Astrocyte (in vitro differentiated cells and primary cell): Measurements from ENCODE around the gene ZMYND8.
"Not testable (repeated sequence)": the region's sequence is repeated elsewhere in the genome, so short reads cannot be mapped to it uniquely, and the experiment has no call there.

ENCODE experiments used
- EZH2 ChIP-seq: IDR thresholded peaks from 2 replicates; pipeline ENCODE4 v1.6.1; 2012; ENCODE audit warnings: mild to moderate bottlenecking, low read length, inconsistent platforms; ENCODE audit not compliant: insufficient read depth
- TF ChIP-seq, protein P1 (sequence below): IDR thresholded peaks from 2 replicates; pipeline ENCODE4 v1.5.1; 2011; ENCODE audit warnings: low read depth, mild to moderate bottlenecking, inconsistent platforms, low read length, moderate library complexity; ENCODE audit not compliant: insufficient read depth

DNA sequence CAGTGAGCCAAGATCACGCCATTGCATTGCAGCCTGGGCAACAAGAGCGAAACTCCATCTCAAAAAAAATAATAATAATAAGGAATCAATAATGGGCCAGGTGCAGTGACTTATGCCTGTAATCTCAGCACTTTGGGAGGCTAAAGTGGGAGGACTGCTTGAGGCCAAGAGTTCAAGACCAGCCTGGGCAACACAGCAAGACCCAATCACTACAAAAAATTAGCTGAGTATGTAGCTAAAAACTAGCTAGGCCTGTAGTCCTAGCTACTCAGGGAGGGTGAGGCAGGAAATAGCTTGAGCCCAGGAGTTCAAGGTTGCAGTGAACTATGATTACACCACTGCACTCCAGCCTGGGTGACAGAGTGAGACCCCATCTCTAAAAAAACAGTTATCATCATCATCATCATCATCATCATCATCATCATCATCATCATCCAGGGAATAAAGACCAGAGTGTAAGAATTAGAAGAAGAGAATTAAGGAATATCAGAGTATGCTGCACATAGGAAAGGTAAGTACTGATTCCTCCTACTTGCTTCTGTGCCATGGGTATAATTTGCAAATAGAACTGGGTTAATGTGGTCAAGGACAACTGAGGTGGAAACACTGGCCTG lies 95.2 kb downstream of the ZMYND8 start:
- TF ChIP-seq, protein P1, sequence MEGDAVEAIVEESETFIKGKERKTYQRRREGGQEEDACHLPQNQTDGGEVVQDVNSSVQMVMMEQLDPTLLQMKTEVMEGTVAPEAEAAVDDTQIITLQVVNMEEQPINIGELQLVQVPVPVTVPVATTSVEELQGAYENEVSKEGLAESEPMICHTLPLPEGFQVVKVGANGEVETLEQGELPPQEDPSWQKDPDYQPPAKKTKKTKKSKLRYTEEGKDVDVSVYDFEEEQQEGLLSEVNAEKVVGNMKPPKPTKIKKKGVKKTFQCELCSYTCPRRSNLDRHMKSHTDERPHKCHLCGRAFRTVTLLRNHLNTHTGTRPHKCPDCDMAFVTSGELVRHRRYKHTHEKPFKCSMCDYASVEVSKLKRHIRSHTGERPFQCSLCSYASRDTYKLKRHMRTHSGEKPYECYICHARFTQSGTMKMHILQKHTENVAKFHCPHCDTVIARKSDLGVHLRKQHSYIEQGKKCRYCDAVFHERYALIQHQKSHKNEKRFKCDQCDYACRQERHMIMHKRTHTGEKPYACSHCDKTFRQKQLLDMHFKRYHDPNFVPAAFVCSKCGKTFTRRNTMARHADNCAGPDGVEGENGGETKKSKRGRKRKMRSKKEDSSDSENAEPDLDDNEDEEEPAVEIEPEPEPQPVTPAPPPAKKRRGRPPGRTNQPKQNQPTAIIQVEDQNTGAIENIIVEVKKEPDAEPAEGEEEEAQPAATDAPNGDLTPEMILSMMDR: not testable (repeated sequence)
- not testable (repeated sequence) for TF ChIP-seq EZH2
